Measurements from ENCODE around the gene CTSD.

GRCh38 chr11:1786466-1786865 lies 22.7 kb upstream of the CTSD start:
- TF ChIP-seq, protein P1, sequence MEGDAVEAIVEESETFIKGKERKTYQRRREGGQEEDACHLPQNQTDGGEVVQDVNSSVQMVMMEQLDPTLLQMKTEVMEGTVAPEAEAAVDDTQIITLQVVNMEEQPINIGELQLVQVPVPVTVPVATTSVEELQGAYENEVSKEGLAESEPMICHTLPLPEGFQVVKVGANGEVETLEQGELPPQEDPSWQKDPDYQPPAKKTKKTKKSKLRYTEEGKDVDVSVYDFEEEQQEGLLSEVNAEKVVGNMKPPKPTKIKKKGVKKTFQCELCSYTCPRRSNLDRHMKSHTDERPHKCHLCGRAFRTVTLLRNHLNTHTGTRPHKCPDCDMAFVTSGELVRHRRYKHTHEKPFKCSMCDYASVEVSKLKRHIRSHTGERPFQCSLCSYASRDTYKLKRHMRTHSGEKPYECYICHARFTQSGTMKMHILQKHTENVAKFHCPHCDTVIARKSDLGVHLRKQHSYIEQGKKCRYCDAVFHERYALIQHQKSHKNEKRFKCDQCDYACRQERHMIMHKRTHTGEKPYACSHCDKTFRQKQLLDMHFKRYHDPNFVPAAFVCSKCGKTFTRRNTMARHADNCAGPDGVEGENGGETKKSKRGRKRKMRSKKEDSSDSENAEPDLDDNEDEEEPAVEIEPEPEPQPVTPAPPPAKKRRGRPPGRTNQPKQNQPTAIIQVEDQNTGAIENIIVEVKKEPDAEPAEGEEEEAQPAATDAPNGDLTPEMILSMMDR (IDR thresholded peaks at IDR 0.05): no peak
- no peak for TF ChIP-seq POLR2A (IDR thresholded peaks at IDR 0.05)

Measured in stomach (tissue), 4 donors.